BE2C (cell line): ENCODE measurements around the gene DMTF1.

ENCODE experiments used
- DNase-seq: peaks from one replicate; pipeline ENCODE4 v3.0.0-alpha.2; 2020
- H3K27me3 ChIP-seq: fragments of 250-450 bp; sonication (Bioruptor Pico); 2 replicates; pipeline ENCODE4 v1.5.1; 2020; ENCODE audit warnings: mild to moderate bottlenecking
- H3K36me3 ChIP-seq: fragments of 250-450 bp; sonication (Bioruptor Pico); 2 replicates; pipeline ENCODE4 v1.5.1; 2020; ENCODE audit warnings: mild to moderate bottlenecking
- H3K4me1 ChIP-seq: fragments of 250-450 bp; sonication (Bioruptor Pico); 2 replicates; pipeline ENCODE4 v1.5.1; 2020
- H3K4me3 ChIP-seq: 2 replicates; pipeline ENCODE4 v1.5.1; 2011; ENCODE audit warnings: low read depth, low read length
- H3K9me3 ChIP-seq: fragments of 250-450 bp; sonication (Bioruptor Pico); 2 replicates; pipeline ENCODE4 v1.5.1; 2020
- CTCF ChIP-seq: IDR thresholded peaks from 2 replicates; pipeline ENCODE4 v1.5.1; 2012; ENCODE audit warnings: mild to moderate bottlenecking, low read depth, low read length

The DMTF1 gene

GRCh38 chr7:87173471-87173870 lies 21.2 kb downstream of the DMTF1 start:
- no peaks in the 10 kb centered on the region for H3K4me1 ChIP-seq
- TF ChIP-seq CTCF: no peak
- no peaks in the 10 kb centered on the region for H3K27me3 ChIP-seq
- H3K36me3 ChIP-seq: peaks cover 87% of the 10 kb centered on the region
- DNase-seq: no peak
- H3K9me3 ChIP-seq: no peaks in the 10 kb centered on the region
- H3K4me3 ChIP-seq: no peak overlapping the region

DNA sequence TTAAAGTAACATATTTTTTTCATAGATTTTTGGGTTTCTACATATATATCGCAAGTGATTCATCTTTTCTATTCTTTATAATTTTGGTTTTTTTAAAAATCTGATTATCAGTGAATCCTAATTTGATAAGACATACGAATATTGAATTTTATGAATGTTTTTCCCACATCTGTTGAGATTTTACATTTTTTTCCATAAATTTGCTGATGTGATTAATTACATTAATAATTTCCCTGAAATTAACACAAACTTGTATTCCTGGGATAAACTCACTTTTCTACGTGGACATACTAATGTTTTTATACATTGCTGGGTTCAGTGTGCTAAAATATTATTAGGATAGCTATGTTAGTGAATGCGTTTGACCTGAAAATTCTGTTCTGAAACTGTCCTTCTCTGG lies 26.1 kb downstream of the DMTF1 start:
- Histone ChIP-seq H3K36me3 (peaks cover 59% of the 10 kb centered on the region), H3K4me3 (no peak overlapping the region), H3K4me1 (no peaks in the 10 kb centered on the region), H3K27me3 (no peaks in the 10 kb centered on the region), H3K9me3 (no peaks in the 10 kb centered on the region)
- DNase-seq: no peak
- TF ChIP-seq CTCF: no peak

GRCh38 chr7:87179180-87179579 lies 26.9 kb downstream of the DMTF1 start:
- Histone ChIP-seq H3K36me3 (peaks cover 60% of the 10 kb centered on the region), H3K4me3 (no peak overlapping the region), H3K27me3 (no peaks in the 10 kb centered on the region), H3K9me3 (no peaks in the 10 kb centered on the region), H3K4me1 (no peaks in the 10 kb centered on the region)
- DNase-seq: no peak
- no peak for TF ChIP-seq CTCF

GRCh38 chr7:87187120-87187519 lies 34.9 kb downstream of the DMTF1 start:
- no peak for TF ChIP-seq CTCF
- Histone ChIP-seq H3K36me3 (peaks cover 86% of the 10 kb centered on the region), H3K4me1 (no peaks in the 10 kb centered on the region), H3K9me3 (no peaks in the 10 kb centered on the region), H3K27me3 (no peaks in the 10 kb centered on the region), H3K4me3 (no peak overlapping the region)
- DNase-seq: no peak

DNA sequence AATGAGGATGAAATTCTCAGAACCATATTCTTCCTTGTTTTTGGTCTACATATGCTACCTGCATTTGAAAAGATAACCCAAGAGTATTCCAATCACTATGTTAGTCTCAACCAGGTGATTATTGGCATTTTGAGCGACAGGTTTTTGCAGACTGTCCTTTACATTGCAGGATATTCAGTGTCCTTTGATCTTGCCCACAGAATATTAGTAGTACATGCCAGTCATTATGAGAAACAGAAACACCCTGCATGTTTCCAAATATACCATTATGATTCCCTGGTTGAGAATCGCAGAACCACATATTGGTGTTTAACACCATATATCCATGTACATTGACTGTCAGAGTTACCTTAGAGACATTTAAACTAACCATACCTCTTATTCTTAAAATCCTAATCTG lies 36.7 kb downstream of the DMTF1 start:
- no peak for TF ChIP-seq CTCF
- H3K9me3 ChIP-seq: no peaks in the 10 kb centered on the region
- no peak for DNase-seq
- H3K4me1 ChIP-seq: no peaks in the 10 kb centered on the region
- no peaks in the 10 kb centered on the region for H3K27me3 ChIP-seq
- H3K4me3 ChIP-seq: no peak overlapping the region
- H3K36me3 ChIP-seq: peaks cover 85% of the 10 kb centered on the region

- TF ChIP-seq CTCF: no peak
- Histone ChIP-seq H3K4me3 (no peak overlapping the region), H3K36me3 (peaks cover 86% of the 10 kb centered on the region)
Measured at GRCh38 chr7:87190783-87191182, 38.5 kb downstream of the DMTF1 start.

More at GRCh38 chr7:87190783-87191182, 38.5 kb downstream of the DMTF1 start:
- DNase-seq: no peak
- no peaks in the 10 kb centered on the region for H3K9me3 ChIP-seq
- no peaks in the 10 kb centered on the region for H3K4me1 ChIP-seq
- H3K27me3 ChIP-seq: no peaks in the 10 kb centered on the region
